Measurements from ENCODE around the gene SLC25A21. TPM values are rescaled to one million over a fixed set of nuclear protein-coding genes. Genes with fewer than 3 reads are reported as not detected.

The SLC25A21 gene
- total and polyA plus RNA-seq, 10 of the 15 experiments (the other 5 are each of a cell fraction or from before 2014, with no cell fraction given), result 0.06 to 0.72 (median 0.17) TPM; not detected in 3

DNA sequence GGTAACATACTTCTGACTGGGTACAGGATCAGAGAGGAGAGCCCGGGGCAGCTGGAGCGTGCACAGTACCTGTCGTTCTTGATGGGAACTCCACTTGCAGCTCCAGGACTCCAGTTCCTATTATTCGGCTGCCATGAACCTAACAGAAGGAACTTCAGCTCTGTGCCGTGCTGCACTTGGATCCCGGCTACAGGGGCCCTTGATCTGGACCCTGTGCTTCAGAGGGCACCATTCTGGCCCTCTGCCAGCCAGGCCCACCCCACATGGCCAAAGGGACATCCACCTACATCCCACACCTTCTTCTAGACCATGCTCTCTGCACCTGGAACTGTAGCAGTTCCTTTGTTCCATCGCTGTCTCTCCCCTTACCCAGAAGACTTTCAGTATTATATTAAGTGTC, 452.6 kb downstream of the SLC25A21 start:
- intact Hi-C loops (cut with micrococcal nuclease; ENCODE audit: unreplicated experiment), result no loop called here
- Histone ChIP-seq H3K4me2 (ENCODE audit: control insufficient read depth, insufficient read depth) (no peak overlapping the region), H3K36me3 (ENCODE audit: control insufficient read depth in 2 of 2, insufficient read depth in 2 of 2, low read length in 1 of 2) (no peaks in the 10 kb centered on the region), H2AFZ (ENCODE audit: control insufficient read depth, low read depth, low read length) (no peak overlapping the region), H3K4me1 (ENCODE audit: control insufficient read depth, insufficient read depth, low read length) (no peaks in the 10 kb centered on the region), H3K4me3 (no peak overlapping the region), H3K27ac (ENCODE audit: control insufficient read depth, insufficient read depth) (no peak overlapping the region), H3K27me3 (replicated peaks in 1 of 2; ENCODE audit: control insufficient read depth in 2 of 2, insufficient read depth in 2 of 2, low read length in 1 of 2) (no peaks in the 10 kb centered on the region), H3K9ac (ENCODE audit: control insufficient read depth, insufficient read depth, low read length) (no peak overlapping the region), H3K9me3 (replicated peaks; ENCODE audit: control insufficient read depth, insufficient read depth, low read length) (no peaks in the 10 kb centered on the region), H3K79me2 (ENCODE audit: control insufficient read depth, insufficient read depth, low read length) (no peaks in the 10 kb centered on the region), H4K20me1 (ENCODE audit: control insufficient read depth, insufficient read depth) (no peaks in the 10 kb centered on the region)
- no TSS peak for BruUV-seq (replicated peaks)
- ChIA-PET SMC1A (ENCODE audit: uncharacterized antibody, unreplicated experiment) (no interaction called here), RAD21 (ENCODE audit: unreplicated experiment) (no interaction called here), CTCF (interaction anchor here (1.0 kb wide), 1 partner anchor 28 kb away, joined by 5 read pairs; no protein-coding TSS in a partner anchor), POLR2A (no interaction called here)
- in situ Hi-C loops (cut with MboI), result no loop called here
- 28% methylated on average over 7 of the region's 7 CpGs for WGBS (ENCODE audit: insufficient coverage, insufficient replicate concordance, low lambda C conversion rate, missing lambda C conversion rate)
- TF ChIP-seq HDAC2 (IDR thresholded peaks at IDR 0.05), result no peak
- TF ChIP-seq, protein P1, sequence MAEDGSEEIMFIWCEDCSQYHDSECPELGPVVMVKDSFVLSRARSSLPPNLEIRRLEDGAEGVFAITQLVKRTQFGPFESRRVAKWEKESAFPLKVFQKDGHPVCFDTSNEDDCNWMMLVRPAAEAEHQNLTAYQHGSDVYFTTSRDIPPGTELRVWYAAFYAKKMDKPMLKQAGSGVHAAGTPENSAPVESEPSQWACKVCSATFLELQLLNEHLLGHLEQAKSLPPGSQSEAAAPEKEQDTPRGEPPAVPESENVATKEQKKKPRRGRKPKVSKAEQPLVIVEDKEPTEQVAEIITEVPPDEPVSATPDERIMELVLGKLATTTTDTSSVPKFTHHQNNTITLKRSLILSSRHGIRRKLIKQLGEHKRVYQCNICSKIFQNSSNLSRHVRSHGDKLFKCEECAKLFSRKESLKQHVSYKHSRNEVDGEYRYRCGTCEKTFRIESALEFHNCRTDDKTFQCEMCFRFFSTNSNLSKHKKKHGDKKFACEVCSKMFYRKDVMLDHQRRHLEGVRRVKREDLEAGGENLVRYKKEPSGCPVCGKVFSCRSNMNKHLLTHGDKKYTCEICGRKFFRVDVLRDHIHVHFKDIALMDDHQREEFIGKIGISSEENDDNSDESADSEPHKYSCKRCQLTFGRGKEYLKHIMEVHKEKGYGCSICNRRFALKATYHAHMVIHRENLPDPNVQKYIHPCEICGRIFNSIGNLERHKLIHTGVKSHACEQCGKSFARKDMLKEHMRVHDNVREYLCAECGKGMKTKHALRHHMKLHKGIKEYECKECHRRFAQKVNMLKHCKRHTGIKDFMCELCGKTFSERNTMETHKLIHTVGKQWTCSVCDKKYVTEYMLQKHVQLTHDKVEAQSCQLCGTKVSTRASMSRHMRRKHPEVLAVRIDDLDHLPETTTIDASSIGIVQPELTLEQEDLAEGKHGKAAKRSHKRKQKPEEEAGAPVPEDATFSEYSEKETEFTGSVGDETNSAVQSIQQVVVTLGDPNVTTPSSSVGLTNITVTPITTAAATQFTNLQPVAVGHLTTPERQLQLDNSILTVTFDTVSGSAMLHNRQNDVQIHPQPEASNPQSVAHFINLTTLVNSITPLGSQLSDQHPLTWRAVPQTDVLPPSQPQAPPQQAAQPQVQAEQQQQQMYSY (CRISPR knock-in tag; IDR thresholded peaks at IDR 0.05), result no peak
- DNase-seq (ENCODE audit: low read depth, low spot score), result no peak
- ATAC-seq, result no peak
- FAIRE-seq, result no peak

DNA sequence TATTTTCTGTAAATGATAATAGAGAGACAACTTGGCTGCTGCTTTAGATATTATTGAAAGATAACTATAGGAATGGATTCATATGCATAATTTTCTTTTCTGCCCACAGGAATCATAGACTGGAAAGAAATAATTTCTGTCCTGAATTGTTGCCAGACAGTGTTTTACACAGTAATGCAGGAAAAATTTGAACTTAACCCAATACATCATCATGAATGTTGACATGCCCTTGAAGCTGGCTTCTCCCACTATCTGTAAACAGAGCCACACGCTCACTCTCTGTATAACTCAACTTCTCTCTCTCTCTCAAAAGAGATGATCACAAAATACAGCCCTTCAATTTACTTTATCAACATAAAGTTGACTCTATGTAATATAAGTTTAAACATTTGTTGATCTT, 454.2 kb downstream of the SLC25A21 start:
- Histone ChIP-seq H3K4me3 (no peak overlapping the region), H3K36me3 (ENCODE audit: control insufficient read depth in 2 of 2, insufficient read depth in 2 of 2, low read length in 1 of 2) (no peaks in the 10 kb centered on the region), H3K4me1 (ENCODE audit: control insufficient read depth, insufficient read depth, low read length) (no peaks in the 10 kb centered on the region), H3K4me2 (ENCODE audit: control insufficient read depth, insufficient read depth) (no peak overlapping the region), H3K79me2 (ENCODE audit: control insufficient read depth, insufficient read depth, low read length) (no peaks in the 10 kb centered on the region), H2AFZ (ENCODE audit: control insufficient read depth, low read depth, low read length) (no peak overlapping the region), H3K9ac (ENCODE audit: control insufficient read depth, insufficient read depth, low read length) (no peak overlapping the region), H3K27me3 (replicated peaks in 1 of 2; ENCODE audit: control insufficient read depth in 2 of 2, insufficient read depth in 2 of 2, low read length in 1 of 2) (no peaks in the 10 kb centered on the region), H3K27ac (ENCODE audit: control insufficient read depth, insufficient read depth) (no peak overlapping the region), H3K9me3 (replicated peaks; ENCODE audit: control insufficient read depth, insufficient read depth, low read length) (no peaks in the 10 kb centered on the region), H4K20me1 (ENCODE audit: control insufficient read depth, insufficient read depth) (no peaks in the 10 kb centered on the region)
- no peak for DNase-seq (ENCODE audit: low read depth, low spot score)
- WGBS (ENCODE audit: insufficient coverage, insufficient replicate concordance, low lambda C conversion rate, missing lambda C conversion rate), result 0% methylated on average over 1 of the region's 1 CpG
- POLR2A ChIA-PET, result no interaction called here
- BruUV-seq (replicated peaks), result no TSS peak
- SMC1A ChIA-PET (ENCODE audit: uncharacterized antibody, unreplicated experiment), result interaction anchor here (1.1 to 2.0 kb wide), 2 partner anchors 9 to 16 kb away, joined by 3 to 4 read pairs; no protein-coding TSS in a partner anchor
- RAD21 ChIA-PET (ENCODE audit: unreplicated experiment), result no interaction called here
- no peak for FAIRE-seq
- no peak for ATAC-seq
- TF ChIP-seq, protein P2, sequence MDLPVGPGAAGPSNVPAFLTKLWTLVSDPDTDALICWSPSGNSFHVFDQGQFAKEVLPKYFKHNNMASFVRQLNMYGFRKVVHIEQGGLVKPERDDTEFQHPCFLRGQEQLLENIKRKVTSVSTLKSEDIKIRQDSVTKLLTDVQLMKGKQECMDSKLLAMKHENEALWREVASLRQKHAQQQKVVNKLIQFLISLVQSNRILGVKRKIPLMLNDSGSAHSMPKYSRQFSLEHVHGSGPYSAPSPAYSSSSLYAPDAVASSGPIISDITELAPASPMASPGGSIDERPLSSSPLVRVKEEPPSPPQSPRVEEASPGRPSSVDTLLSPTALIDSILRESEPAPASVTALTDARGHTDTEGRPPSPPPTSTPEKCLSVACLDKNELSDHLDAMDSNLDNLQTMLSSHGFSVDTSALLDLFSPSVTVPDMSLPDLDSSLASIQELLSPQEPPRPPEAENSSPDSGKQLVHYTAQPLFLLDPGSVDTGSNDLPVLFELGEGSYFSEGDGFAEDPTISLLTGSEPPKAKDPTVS (IDR thresholded peaks at IDR 0.05; ENCODE audit: low read depth, low read length), result no peak
- no peak for TF ChIP-seq RUNX3 (IDR thresholded peaks at IDR 0.05; ENCODE audit: low read length)
- intact Hi-C loops (cut with micrococcal nuclease; ENCODE audit: unreplicated experiment), result no loop called here
- in situ Hi-C loops (cut with MboI), result no loop called here
- CTCF ChIA-PET, result interaction anchor here (0.8 to 1.4 kb wide), 4 partner anchors 12 to 224 kb away, joined by 3 to 6 read pairs (median 3); no protein-coding TSS in a partner anchor

All from GM12878 (cell line).